IPS DF 6.9 (cell line): ENCODE data around the gene SEC14L1.
"Not testable (repeated sequence)": the region's sequence is repeated elsewhere in the genome, so short reads cannot be mapped to it uniquely, and the experiment has no call there.

Source experiments
- DNase-seq: peaks from one replicate; pipeline ENCODE4 v3.0.0-alpha.2; 2013; ENCODE audit warnings: low read depth, low spot score
- H3K27ac ChIP-seq: one replicate; pipeline ENCODE4 v1.5.1; 2013; ENCODE audit warnings: low read length, control low read depth
- H3K27me3 ChIP-seq: 2 replicates; pipeline ENCODE4 v1.6.1; 2013; ENCODE audit warnings: mild to moderate bottlenecking, low read length; ENCODE audit not compliant: control insufficient read depth, insufficient read depth
- H3K36me3 ChIP-seq: 2 replicates; pipeline ENCODE4 v1.6.1; 2013; ENCODE audit warnings: low read length; ENCODE audit not compliant: control insufficient read depth, insufficient read depth
- H3K4me1 ChIP-seq: 2 replicates; pipeline ENCODE4 v1.6.1; 2013; ENCODE audit warnings: low read length; ENCODE audit not compliant: control insufficient read depth, insufficient read depth
- H3K4me3 ChIP-seq: 2 replicates; pipeline ENCODE4 v1.5.1; 2013; ENCODE audit warnings: mild to moderate bottlenecking, low read length
- H3K9me3 ChIP-seq: 2 replicates; pipeline ENCODE4 v1.6.1; 2013; ENCODE audit warnings: low read length, inconsistent platforms; ENCODE audit not compliant: control insufficient read depth, insufficient read depth
- WGBS: extraction: QIAGEN DNeasy Blood & Tissue Kit; methylation state at CpG from one replicate; pipeline ENCODE4 v1.1.7; 2013; ENCODE audit warnings: mixed read lengths, missing lambda C conversion rate; ENCODE audit not compliant: insufficient read length, insufficient coverage; 5-methylcytosine and 5-hydroxymethylcytosine counted together

The SEC14L1 gene

GRCh38 chr17:77247609-77248008 lies 106.8 kb downstream of the SEC14L1 start:
- no peaks in the 10 kb centered on the region for H3K9me3 ChIP-seq
- H3K4me3 ChIP-seq: peak overlapping the region; percentile 55; the same call in 1 of the 2 replicates
- H3K4me1 ChIP-seq: no peaks in the 10 kb centered on the region; the same call in 1 of the 2 replicates
- WGBS: no CpG with 5 or more reads among the region's 8 CpGs
- no peak for DNase-seq
- H3K27ac ChIP-seq: no peak overlapping the region
- no peaks in the 10 kb centered on the region for H3K36me3 ChIP-seq
- no peaks in the 10 kb centered on the region for H3K27me3 ChIP-seq

GRCh38 chr17:77248216-77249114 lies 107.7 kb downstream of the SEC14L1 start:
- H3K36me3 ChIP-seq: no peaks in the 10 kb centered on the region
- H3K4me1 ChIP-seq: no peaks in the 10 kb centered on the region; the same call in 1 of the 2 replicates
- no peak overlapping the region for H3K27ac ChIP-seq
- H3K9me3 ChIP-seq: no peaks in the 10 kb centered on the region
- no CpG with 5 or more reads among the region's 17 CpGs for WGBS
- no peak overlapping the region for H3K4me3 ChIP-seq
- no peak for DNase-seq
- no peaks in the 10 kb centered on the region for H3K27me3 ChIP-seq

GRCh38 chr17:77251622-77252183 lies 110.9 kb downstream of the SEC14L1 start:
- H3K27ac ChIP-seq: no peak overlapping the region
- no peak for DNase-seq
- H3K27me3 ChIP-seq: no peaks in the 10 kb centered on the region
- no CpG with 5 or more reads among the region's 4 CpGs for WGBS
- H3K9me3 ChIP-seq: no peaks in the 10 kb centered on the region
- peaks cover 1% of the 10 kb centered on the region; the same call in 1 of the 2 replicates for H3K4me1 ChIP-seq
- H3K36me3 ChIP-seq: no peaks in the 10 kb centered on the region
- H3K4me3 ChIP-seq: no peak overlapping the region

GRCh38 chr17:77252306-77252705 lies 111.5 kb downstream of the SEC14L1 start:
- H3K4me3 ChIP-seq, H3K9me3 ChIP-seq, H3K27ac ChIP-seq, H3K27me3 ChIP-seq, DNase-seq, H3K36me3 ChIP-seq, H3K4me1 ChIP-seq: not testable (repeated sequence)
- no CpG with 5 or more reads among the region's 7 CpGs for WGBS

DNA sequence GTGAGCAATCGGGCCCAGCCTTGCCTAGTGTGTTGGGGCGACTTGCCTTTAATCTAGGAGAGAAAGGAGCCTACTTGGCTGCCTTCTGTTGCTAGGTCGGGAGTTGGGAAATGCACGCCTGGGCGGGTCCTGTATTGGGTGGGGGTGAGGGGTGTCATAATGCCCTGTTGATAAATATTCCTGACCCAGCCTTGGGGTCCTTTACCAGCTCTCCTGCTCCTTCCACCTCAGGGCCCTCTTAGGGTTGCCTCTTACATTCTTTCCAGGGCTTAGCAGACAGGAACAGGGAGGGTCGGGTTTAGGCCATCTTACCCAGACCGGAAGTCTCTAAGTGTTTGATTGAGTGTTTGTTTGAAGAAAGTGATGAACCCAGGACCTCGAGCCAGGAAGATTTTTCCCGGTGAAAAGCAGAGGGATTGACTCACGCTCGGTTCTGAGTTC lies 112.9 kb downstream of the SEC14L1 start:
- DNase-seq: no peak
- H3K27ac ChIP-seq: no peak overlapping the region

GRCh38 chr17:77254951-77255825 lies 114.4 kb downstream of the SEC14L1 start:
- Histone ChIP-seq H3K9me3 (no peaks in the 10 kb centered on the region), H3K4me1 (peaks cover 1% of the 10 kb centered on the region; the same call in 1 of the 2 replicates), H3K27me3 (no peaks in the 10 kb centered on the region), H3K36me3 (no peaks in the 10 kb centered on the region), H3K4me3 (no peak overlapping the region), H3K27ac (no peak overlapping the region)
- no CpG with 5 or more reads among the region's 25 CpGs for WGBS
- no peak for DNase-seq

More for the DNA sequence above, 112.9 kb downstream of the SEC14L1 start:
- no peaks in the 10 kb centered on the region for H3K9me3 ChIP-seq
- WGBS: no CpG with 5 or more reads among the region's 11 CpGs
- no peak overlapping the region for H3K4me3 ChIP-seq
- H3K4me1 ChIP-seq: peaks cover 1% of the 10 kb centered on the region; the same call in 1 of the 2 replicates
- no peaks in the 10 kb centered on the region for H3K27me3 ChIP-seq
- no peaks in the 10 kb centered on the region for H3K36me3 ChIP-seq

- H3K4me3 ChIP-seq, H3K36me3 ChIP-seq, H3K9me3 ChIP-seq, H3K27me3 ChIP-seq, H3K4me1 ChIP-seq, DNase-seq, H3K27ac ChIP-seq: not testable (repeated sequence)
- no CpG with 5 or more reads among the region's 14 CpGs for WGBS
Measured at GRCh38 chr17:77255970-77256369, 115.2 kb downstream of the SEC14L1 start.

DNA sequence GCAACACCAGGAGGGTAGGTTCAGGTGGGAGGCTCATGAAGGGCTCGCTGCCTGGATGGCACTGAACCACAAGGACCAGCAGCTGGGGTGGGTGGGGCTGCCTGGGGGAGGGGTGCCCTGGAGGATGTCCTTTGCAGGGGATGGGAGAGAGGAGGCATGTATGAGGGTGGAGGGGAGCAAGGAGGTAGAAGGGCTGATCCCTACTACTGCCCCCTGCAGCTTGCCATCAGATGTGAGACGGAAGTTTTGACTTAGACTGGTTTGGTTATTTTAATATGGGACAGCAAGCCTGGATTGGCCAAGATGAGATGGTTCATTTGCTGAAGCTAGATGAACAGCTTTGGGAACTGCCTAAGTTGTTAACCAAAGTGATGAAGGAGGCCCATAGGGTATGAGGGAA lies 115.9 kb downstream of the SEC14L1 start:
- WGBS: no CpG with 5 or more reads among the region's 2 CpGs
- Histone ChIP-seq H3K4me3 (no peak overlapping the region), H3K27me3 (no peaks in the 10 kb centered on the region), H3K9me3 (no peaks in the 10 kb centered on the region), H3K27ac (no peak overlapping the region), H3K36me3 (no peaks in the 10 kb centered on the region), H3K4me1 (peaks cover 1% of the 10 kb centered on the region; the same call in 1 of the 2 replicates)
- no peak for DNase-seq

GRCh38 chr17:77257169-77257568 lies 116.4 kb downstream of the SEC14L1 start:
- H3K4me3 ChIP-seq: no peak overlapping the region
- DNase-seq: no peak
- no peaks in the 10 kb centered on the region for H3K9me3 ChIP-seq
- no peaks in the 10 kb centered on the region for H3K36me3 ChIP-seq
- no peak overlapping the region for H3K27ac ChIP-seq
- peaks cover 1% of the 10 kb centered on the region; the same call in 1 of the 2 replicates for H3K4me1 ChIP-seq
- H3K27me3 ChIP-seq: no peaks in the 10 kb centered on the region
- WGBS: 100% methylated on average over 1 of the region's 1 CpG
